Upper lobe of right lung (tissue), 1 donor: Measurements from ENCODE around the gene WDR43. TPM values are rescaled to one million over a fixed set of nuclear protein-coding genes. Genes with fewer than 3 reads are reported as not detected.

Experiments
- ATAC-seq: fragments of 200-7000 bp; cut with Tn5 transposase; one replicate; pipeline ENCODE4 v1.9.1; 2020; ENCODE audit warnings: mild to moderate bottlenecking, moderate library complexity
- DNase-seq: peaks from one replicate; pipeline ENCODE4 v3.0.0-alpha.2; 2020
- H3K27ac ChIP-seq: fragments of 200-600 bp; one replicate; pipeline ENCODE4 v1.8.0; 2022
- H3K27me3 ChIP-seq: fragments of 200-600 bp; one replicate; pipeline ENCODE4 v1.8.0; 2022; ENCODE audit warnings: mild to moderate bottlenecking
- H3K36me3 ChIP-seq: fragments of 200-600 bp; one replicate; pipeline ENCODE4 v1.8.0; 2022
- H3K4me1 ChIP-seq: fragments of 200-600 bp; one replicate; pipeline ENCODE4 v1.8.0; 2022
- H3K4me3 ChIP-seq: fragments of 200-600 bp; one replicate; pipeline ENCODE4 v1.8.0; 2022; ENCODE audit warnings: mild to moderate bottlenecking
- H3K9me3 ChIP-seq: fragments of 200-600 bp; one replicate; pipeline ENCODE4 v1.8.0; 2022
- CTCF ChIP-seq: fragments of 200-600 bp; IDR thresholded peaks from one replicate; pipeline ENCODE4 v1.8.0; 2022; ENCODE audit warnings: antibody characterized with exemption
- intact Hi-C: fragments of 100-400 bp; cut with DNase I; formaldehyde crosslinking; loops from one replicate; pipeline ENCODE4 v1.11.0; 2022
- total RNA-seq: library from RNA; stranded (reverse); fragmentation: NEBNext Ultra II Directional; extraction: Animal tissue kit (Norgen Biotek cat#: 25700); gene quantifications from one replicate; pipeline ENCODE4 v1.2.1, GENCODE V29; 2021
- donor health status: DM: no; HTN: yes; CAD: no; lungs with severe emphysema.

WDR43 gene
- total RNA-seq, 1 donor from 2014 or later: 27.6 TPM

GRCh38 chr2:28949190-28949589, 54.7 kb downstream of the WDR43 start:
- Histone ChIP-seq H3K27ac (no peak overlapping the region), H3K4me1 (peaks cover 14% of the 10 kb centered on the region), H3K27me3 (no peaks in the 10 kb centered on the region), H3K4me3 (no peak overlapping the region), H3K36me3 (peaks cover 49% of the 10 kb centered on the region), H3K9me3 (no peaks in the 10 kb centered on the region)
- intact Hi-C loops: no loop called here
- no peak for TF ChIP-seq CTCF
- DNase-seq (no peak), ATAC-seq (no peak)

GRCh38 chr2:28949617-28950305, 55.3 kb downstream of the WDR43 start:
- ATAC-seq (no peak), DNase-seq (no peak)
- Histone ChIP-seq H3K4me1 (peaks cover 14% of the 10 kb centered on the region), H3K36me3 (peaks cover 44% of the 10 kb centered on the region), H3K4me3 (no peak overlapping the region), H3K27me3 (no peaks in the 10 kb centered on the region), H3K27ac (no peak overlapping the region), H3K9me3 (no peaks in the 10 kb centered on the region)
- no peak for TF ChIP-seq CTCF
- intact Hi-C loops: no loop called here

- peaks cover 14% of the 10 kb centered on the region for H3K4me1 ChIP-seq
- intact Hi-C loops: no loop called here
- no peak for TF ChIP-seq CTCF
- no peak overlapping the region for H3K4me3 ChIP-seq
- DNase-seq: no peak
- no peaks in the 10 kb centered on the region for H3K27me3 ChIP-seq
- no peak for ATAC-seq
- H3K27ac ChIP-seq: peak overlapping the region; percentile 71
- H3K9me3 ChIP-seq: no peaks in the 10 kb centered on the region
- peaks cover 31% of the 10 kb centered on the region for H3K36me3 ChIP-seq
These were observed 56.6 kb downstream of the WDR43 start for GRCh38 chr2:28950941-28951630.

GRCh38 chr2:28951910-28952835, 57.7 kb downstream of the WDR43 start:
- DNase-seq (no peak), ATAC-seq (peak; percentile 91)
- intact Hi-C loops: no loop called here
- no peaks in the 10 kb centered on the region for H3K9me3 ChIP-seq
- peak overlapping the region; percentile 71 for H3K27ac ChIP-seq
- no peaks in the 10 kb centered on the region for H3K27me3 ChIP-seq
- no peak overlapping the region for H3K4me3 ChIP-seq
- peaks cover 21% of the 10 kb centered on the region for H3K36me3 ChIP-seq
- H3K4me1 ChIP-seq: peaks cover 20% of the 10 kb centered on the region
- TF ChIP-seq CTCF: no peak

- DNase-seq (no peak), ATAC-seq (peak; percentile 11)
- peaks cover 14% of the 10 kb centered on the region for H3K36me3 ChIP-seq
- intact Hi-C loops: no loop called here
- H3K27ac ChIP-seq: peak overlapping the region; percentile 71
- no peaks in the 10 kb centered on the region for H3K27me3 ChIP-seq
- H3K4me1 ChIP-seq: peaks cover 20% of the 10 kb centered on the region
- H3K9me3 ChIP-seq: no peaks in the 10 kb centered on the region
- no peak for TF ChIP-seq CTCF
- H3K4me3 ChIP-seq: no peak overlapping the region
These were observed 58.4 kb downstream of the WDR43 start for GRCh38 chr2:28952836-28953211.
